GM19043 (cell line): ENCODE data around the gene BCR.

ENCODE experiments used
- ATAC-seq: cut with Tn5 transposase; IDR thresholded peaks from one replicate; pipeline ENCODE4 v1.9.1; 2021; ENCODE audit warnings: low read depth; ENCODE audit not compliant: unreplicated experiment

Gene BCR

DNA sequence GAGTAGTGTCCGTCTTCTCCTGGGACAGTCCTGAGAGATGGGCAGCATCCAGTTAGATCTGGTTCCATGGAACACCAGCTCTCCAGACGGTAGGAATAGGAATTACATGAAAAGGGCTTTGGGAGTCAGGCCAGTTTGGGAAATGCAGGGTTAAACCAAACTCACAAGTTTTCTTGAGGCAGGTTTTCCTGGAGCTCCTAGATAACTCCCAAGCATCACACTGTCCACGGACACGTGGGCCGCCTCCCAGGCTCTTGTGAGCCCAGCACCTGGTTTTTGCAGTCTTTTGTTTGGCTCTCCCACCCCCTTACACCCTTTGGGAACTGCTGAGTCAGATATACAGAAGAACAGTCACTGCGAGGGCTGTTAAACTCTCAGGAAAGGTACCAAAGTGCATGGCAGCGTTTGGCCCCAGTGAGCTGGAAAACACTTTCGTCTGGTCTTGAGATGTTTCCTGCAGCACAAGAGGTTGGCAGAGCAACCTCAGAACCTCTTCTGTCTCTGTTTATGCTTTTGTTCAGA, 90.0 kb downstream of the BCR start:
- no peak for ATAC-seq

DNA sequence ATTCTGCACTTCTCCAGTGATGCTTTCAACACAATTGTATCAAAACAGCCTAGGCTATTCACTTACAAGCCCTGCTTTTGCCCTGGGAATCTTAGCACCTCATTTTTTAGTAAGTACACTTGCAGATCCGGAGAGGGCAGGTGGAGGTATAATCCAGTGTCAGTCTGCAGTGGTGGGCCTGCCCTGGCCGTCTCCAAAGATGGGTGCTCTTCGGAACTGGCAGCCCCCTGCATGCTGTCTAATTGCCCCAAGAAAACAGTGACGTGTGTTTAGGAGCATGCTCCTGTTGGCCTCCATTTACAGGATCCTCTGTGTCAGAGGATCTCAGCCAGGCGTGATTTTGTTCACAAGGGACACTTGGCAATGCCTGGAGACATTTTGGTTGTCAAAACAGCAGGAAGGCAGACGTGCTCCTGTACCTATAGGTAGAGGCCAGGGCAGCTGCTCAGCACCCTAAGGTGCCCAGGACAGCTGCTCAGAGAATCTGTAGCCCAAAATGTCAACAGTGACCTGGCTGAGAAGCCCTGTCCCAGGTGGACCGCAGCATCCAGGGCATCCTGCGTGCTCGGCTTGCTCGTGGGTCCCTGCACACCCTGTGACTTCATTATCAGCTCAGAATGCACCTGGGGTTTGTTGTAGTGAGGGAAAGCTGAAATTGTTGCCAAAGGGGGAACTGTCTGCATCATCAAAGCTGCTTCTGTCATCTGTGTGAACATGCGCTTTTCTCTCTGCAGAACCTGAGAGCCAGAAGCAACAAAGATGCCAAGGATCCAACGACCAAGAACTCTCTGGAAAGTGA, 90.7 kb downstream of the BCR start:
- ATAC-seq, result no peak

DNA sequence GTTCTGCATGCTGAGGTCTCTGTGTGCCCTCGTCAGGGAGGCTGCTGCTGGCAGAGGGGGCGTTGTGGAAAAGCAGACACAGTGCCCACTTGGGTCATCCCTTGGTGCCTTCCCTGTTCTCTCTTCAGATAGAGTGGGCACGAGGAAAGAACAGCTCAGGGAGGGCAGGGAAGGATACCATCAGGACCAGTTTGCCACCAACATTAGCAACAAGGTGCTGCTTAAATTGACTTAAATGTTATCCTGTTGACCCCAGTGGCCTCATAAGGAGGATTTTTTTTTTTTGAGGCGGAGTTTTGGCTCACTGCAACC, 91.2 kb downstream of the BCR start:
- ATAC-seq, result no peak

DNA sequence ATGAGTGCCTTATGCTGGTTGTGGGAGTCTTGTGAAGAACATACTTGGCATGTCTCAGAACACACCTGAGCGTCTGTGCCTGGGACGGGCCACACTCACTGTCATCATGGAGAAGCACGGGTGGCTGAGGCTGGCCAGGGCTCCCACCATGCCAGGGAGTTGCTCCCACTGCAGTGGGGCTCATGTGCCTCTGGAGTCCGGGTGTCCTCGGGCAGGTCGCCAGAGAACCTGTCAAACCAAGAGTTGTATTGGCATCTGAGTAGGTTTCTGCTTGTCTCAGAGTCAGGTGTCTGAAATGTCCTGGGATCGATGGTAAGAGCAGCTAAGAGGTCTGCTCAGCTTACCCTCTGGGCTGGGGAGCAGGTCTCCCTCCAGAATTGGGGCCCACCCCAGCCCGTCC, 92.1 kb downstream of the BCR start:
- ATAC-seq, result no peak

DNA sequence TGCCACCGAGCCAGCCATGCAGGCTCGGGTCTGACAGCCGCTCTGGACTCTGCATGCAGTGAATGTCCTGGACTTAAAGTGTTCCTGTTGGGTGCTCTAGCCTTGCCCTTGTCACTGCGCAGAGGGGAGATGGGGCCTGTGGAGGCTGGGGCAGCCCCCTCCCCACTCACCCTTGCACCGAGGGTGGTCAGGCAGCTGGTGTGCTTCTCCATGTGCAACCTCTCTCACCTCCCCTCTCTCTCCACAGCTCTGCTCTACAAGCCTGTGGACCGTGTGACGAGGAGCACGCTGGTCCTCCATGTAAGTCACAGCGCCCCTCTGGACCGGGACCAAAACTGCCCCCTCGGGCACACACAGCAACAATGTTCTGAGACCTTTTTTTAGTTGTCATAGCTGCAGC, 92.5 kb downstream of the BCR start:
- ATAC-seq, result no peak

DNA sequence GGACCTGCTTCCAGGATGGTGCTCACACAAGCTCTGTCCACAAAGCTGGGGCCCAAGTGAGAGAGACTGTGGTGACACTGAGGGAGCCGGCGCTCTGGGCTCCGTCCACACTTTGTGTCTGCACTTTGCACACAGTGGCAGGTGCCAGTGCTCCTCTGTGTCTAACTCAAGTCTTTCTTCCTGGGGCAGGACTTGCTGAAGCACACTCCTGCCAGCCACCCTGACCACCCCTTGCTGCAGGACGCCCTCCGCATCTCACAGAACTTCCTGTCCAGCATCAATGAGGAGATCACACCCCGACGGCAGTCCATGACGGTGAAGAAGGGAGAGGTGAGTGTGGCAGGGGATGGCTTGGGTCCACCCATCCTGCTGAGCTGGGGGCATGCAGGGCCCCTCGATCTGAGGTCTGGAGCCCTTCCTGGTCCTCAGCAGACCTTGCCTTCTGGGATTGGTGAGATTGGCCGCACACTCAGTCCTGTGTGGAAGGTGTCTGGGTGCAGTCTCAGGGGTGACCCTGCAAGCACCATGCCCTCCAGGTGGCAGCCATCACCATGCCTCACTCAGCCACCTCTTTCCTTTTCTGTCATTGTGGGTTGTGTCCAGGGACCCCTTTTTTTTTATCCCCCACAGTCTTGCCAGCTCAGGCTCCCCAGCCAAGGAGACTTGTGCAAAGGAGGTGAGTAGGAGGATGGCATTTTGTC, 93.3 kb downstream of the BCR start:
- ATAC-seq, result no peak

DNA sequence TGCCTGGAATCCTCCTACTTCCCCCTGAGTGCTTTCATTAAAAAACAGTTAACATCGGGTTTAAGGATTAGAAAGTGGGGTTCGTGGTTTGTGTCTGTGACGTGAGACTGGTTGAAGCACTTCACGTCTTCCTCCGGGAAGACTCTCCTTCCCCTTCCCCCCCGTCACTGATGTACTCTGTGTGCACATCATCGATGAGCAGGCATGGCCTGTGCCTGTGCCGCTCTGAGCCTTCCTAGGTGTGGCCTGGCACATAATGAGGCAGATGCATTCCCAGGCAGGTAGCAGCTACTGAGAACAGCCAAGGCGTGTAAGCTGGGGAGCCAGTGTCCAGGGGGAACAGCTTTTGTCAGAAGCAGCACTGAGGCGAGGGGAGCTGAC, 93.8 kb downstream of the BCR start:
- ATAC-seq, result no peak

DNA sequence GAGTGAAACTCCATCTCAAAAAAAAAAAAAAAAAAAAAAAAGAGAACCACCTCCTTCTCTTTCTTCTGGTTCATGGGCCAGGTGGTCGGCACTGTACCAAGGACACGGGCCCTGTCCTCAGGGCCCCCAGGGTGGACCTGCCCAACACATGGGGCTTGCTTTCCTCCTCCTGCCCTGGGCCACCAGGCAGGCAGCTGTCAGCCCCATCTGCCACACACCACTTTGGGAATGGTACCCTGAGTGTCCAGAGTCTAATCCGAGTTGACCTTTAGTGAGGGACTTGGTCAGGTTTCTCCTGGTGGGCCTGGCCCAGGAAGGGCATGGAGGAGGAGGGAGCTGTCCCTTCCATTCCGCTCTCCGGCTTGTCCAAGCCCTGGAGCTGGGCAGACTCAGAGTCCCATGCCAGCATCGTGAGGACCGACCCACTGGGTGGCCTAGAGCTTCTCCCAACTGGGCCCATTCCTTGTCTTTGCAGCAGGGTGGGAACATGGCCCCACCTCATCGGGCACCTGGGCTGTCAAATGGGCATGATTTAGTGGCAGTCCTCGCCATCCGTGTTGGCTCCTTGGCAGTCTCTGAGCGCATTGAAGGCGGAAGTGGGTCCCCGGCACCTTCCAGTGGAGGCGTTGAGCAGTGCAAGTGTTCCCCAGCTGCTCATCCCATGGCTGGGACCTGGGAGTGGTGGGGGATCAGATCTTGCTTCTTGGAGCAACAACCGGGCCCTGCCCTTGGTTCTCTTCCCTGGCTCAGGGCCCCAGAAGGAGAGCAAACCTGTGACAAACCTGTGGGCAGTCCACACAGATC, 94.8 kb downstream of the BCR start:
- no peak for ATAC-seq

DNA sequence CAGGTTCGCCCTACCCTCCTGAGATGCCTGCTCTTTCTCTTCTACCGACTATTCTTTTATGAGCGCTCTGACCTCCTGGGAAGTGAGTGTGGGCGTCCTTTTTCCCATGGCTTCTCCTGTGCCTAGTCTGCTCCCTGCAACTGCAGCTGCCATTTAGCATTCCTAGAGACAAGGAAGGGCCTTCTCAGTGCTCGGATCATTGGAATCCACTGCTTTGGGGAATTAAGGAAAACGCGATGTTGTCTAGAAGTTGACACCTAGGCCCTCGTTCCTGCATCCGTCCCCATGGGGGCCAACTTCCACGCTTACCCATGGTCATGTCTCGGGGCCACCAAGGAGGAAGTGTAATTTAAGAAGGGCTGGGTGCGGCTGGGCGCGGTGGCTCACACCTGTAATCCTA, 95.4 kb downstream of the BCR start:
- no peak for ATAC-seq

DNA sequence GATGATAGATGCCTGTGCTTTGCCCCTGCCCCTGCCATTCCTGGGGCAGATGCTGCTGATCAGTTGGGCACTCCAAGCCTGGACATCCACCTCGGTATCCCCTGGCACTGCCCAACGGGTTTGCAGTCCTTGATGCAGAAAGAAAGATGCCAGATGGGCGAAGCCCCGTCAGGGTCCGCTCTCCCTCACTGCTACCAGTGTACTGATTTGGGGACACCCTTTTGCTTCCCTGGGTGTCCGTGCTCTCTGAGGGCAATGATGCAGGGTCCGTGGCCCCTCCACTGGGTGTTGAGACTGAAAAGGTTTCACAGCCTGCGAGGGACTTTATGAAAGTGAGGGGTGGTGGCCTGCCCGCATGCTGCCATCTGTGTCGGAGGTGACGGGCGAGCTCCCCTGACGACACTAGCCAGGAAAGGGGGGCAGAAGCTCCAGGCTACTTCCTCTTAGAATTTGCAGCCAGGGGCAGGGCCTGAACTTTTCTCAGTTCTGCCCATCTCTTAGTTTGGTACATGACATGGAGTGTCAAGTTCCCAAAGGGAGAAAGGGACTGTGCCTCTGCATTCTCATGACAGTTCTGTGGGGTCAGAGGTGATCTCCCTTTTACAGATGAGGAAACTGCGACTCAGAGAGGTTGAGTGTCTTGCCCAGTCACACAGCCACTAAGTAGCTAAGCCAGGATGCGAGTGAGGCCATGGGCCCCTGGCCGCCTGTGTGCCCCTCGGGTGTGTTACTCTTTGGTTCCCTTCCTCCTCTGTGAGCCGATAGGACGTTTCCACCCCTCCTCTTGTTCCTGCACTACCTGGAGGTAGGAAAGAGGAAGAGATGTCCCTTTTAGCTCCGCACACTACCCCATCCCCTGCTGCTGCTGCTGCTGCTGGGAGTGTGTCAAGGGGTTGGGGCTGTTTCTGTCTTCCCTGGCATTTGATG, 96.6 kb downstream of the BCR start:
- ATAC-seq, result no peak

DNA sequence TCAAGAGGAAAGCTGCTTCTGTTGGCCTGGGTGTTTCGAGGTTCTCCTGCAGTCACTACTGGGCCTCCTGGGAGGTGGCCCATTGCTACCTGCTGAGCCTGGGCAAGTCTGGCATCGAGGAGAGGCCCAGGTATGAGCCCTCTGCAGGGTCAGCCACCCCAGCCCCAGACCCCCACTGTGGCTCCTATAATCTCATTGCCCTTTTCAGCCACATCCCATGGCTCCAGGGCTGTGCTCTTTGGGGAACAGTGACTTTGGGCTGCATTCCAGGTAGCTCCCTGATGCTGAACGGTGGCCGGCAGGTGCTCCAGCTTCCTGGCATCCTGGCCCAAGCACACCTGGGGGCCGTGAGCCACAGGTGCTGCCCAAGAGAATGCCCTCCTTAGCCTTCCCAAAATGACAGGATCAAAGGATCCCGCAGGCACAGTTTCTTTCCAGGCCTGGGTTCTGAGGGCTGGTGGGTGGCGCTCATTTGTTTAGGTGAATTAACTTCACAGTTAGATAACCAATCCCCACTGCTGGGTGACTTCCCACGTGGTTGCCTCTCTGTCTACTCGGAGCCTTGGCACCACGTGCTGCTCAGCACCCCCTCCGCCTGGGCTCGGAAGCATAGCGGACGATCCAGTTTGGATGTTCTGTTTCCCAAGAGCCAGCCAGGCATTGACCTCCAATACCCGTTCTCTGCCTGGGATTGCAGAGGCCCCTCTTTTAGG, 97.4 kb downstream of the BCR start:
- no peak for ATAC-seq

DNA sequence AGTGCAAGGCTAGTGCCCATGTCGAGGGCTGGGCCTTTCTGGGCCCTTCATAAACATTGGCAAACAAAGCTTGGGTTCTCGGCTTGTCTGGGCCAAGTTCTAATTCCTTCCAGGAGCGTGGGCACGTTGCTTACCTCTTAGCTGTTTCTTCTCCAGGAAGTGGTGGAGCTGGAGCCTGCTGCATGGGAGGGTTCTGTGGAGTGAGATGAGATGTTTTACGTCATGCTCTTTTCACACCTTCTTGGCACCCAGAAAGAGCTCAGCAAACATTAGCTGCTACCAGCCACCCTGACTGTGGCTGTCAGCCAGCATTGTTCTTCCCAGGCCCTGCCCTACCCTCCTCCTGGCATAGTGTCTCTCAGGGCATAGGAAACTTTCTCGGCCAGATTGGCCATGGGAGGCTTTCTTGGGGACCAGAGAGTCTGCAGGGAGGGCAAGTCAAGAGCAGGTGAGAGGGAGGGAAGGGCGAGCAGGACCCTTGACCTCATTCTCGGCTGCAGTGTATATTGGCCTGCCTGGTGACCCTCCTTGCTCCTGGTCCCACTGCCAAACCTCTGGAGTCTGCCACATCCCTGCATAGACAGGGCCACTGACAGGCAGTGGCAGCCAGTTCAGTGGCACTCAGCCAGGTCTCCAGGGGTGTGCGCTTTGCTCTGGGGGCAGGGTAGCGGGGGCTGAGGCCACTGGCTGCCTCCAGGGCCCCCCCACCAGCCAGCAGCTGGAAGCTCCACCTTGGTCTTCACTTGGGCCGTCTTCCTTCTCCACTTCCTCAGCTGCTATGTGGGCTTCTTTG, 98.8 kb downstream of the BCR start:
- no peak for ATAC-seq

DNA sequence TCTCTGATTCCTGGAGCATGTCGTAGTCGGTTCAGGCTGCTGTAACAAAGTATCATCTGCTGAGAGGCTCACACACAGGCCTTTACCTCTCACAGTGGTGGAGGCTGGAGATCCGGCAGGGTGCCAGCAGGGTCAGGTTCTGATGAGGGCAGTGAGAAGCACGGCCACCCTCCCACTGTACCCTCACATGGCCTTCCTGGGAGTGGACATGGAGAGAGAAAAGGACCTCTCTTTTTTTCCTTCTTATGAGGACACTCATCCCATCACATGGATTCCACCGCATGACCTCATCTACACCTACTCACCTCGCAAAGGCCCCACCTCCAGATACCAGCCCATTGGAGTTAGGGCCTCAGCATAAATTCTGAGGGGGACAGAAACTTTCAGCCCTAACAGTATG, 99.5 kb downstream of the BCR start:
- no peak for ATAC-seq

DNA sequence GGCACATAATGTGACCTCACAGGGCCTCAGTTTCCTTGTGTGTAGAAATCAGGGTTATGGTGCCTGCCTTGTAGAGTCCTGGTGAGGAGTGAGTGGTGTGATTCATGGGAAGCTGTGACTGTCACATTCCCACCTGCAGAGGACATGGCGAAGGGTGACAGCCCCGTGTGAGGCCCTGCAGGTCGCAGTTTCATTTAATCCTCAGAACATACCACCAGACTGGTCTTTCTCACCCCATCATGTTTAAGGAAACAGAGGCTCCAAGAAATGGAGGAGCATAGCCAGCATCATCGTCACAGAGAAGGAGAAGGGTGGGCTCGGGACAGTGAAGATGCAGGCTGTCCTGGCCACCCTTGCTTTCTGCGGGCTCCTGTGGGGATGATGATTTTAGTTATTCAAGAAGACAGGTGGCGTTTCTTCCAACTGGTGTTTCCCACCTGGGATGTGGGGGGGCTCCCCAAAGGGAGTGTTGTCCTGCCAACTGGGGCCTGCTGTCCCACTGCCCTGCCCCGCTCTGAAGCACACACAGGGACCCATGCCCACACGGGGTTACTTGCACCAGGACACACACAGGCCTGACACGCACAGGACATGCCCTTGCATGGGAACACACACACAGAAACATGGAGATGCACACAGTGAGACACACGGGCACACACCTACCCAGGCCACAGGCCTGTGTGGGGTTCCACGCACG, 100.2 kb downstream of the BCR start:
- no peak for ATAC-seq

DNA sequence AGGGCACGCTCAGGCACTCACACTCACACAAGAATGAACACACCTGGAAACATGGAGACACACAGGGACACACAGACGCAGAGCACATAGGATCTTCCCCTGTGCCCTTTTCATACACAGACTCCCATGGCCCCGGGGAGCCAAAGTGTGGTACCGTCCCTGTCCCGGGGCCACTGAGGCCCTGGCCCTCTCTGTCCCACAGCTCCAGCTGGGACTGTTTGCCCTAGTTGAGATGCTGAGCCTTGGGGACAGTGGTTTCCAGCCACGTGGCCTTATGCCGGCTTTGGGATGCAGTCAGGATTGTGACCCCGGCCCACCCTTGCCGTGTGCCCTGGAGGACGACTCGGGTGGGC, 100.7 kb downstream of the BCR start:
- no peak for ATAC-seq

DNA sequence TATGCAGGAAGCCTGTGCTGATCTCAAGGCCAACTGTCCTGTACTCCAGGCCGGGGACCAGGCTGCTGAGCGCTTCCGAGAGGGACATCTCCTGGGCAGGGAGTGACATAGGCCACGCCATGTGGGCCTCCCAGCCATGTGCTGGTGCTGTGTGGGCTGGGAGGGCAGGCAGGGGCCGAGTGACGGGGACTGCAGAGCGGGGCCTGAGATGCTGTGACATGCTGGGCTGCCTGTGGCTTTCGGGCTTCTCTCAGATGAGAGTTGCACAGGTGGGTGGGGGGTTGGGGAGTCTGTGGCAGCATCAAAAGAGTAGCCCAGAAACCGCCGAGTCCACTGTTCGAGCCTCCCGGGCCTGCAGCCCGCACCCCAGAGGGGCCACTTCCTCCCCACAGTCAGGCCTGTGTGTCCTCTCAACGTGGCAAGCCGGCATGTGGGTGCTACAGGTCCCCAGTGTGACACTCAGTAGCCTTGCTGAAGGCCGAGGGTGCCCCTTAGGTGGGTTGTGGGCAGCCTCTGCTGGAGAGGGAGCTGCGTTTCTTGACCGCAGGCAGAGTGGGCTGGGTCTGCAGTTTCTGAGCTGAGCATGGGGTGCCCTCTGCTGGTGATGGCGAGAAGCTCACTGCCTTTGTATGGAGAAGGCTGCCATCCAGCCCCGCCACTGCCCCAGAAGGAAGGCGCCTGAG, 101.2 kb downstream of the BCR start:
- ATAC-seq, result no peak

DNA sequence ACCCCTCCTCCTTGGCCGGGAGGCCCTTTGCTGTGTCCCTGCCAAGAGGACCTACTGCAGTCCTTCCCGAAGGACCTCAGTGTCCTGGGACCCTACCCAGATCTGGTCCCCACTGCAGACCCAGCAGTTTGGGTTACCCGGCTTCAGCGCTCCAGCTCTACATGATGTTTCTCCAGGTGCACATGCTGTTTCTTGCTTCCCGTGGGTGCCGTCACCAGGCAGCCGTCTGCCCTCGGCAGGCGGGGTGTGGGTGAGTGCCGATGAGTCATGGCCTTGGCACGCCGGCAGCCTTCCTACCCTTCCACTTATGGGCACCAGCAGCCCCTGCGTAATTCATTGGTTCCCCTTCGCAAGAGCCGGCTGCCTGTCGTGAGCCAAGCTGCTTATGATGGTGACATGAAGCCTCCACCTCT, 101.8 kb downstream of the BCR start:
- ATAC-seq, result no peak

DNA sequence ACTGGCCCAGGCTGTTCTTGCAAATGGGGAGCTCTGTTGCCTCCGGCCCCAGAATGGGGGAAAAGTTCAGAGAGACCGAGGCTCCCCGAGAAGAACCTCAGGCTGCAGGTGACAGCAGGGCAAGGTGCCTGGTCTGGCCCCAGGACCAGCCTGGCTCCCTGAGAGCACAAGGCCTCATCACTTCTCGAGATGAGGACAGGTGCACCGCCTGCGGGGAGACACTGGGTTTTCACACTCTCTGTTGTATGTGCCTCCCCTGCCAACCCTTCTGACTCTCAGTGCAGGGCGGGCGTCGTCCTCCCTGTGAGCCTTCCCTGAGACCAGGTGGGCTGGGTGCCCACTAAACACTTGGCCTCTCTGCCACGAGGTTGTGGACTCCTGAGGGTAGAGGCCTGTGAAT, 102.2 kb downstream of the BCR start:
- ATAC-seq, result no peak
